ENCODE results near the gene MLH1.

Gene MLH1

DNA sequence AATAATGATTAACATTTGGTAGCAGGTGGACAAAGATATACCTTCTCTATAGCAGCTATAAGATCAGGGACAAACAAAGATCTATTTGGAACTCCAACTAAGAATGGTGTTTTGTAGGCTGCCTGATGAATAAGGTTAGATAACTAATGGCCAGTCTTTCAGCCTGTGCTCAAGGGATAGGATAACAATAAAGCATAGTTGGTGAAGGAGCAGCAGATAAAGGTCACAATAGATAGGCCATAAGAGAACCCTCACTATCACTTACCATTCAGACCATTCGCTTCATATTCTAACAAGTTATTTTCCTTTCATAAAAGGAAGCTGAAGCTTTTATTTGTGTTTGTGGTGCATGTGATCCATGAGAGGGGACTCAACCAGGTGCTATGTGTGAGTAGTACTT, 20.2 kb upstream of the MLH1 start:
- Histone ChIP-seq H3K27me3 (ENCODE audit: control insufficient read depth, insufficient read depth, low read length, poor library complexity, severe bottlenecking) (no peaks in the 10 kb centered on the region), H3K9me3 (ENCODE audit: control insufficient read depth, low read length) (no peaks in the 10 kb centered on the region), H3K36me3 (ENCODE audit: control insufficient read depth, insufficient read depth, low read length) (no peaks in the 10 kb centered on the region), H3K4me1 (ENCODE audit: control insufficient read depth, insufficient read depth, low read length) (peaks cover 13% of the 10 kb centered on the region), H3K4me3 (ENCODE audit: insufficient read depth, low read depth, low read length) (no peak overlapping the region), H3K27ac (ENCODE audit: insufficient read depth, low read depth, low read length, poor library complexity, severe bottlenecking) (no peak overlapping the region)
- 100% methylated on average over 1 of the region's 1 CpG; no CpG with 5 or more reads in 1 of the 2 experiments for WGBS, 2 experiments

DNA sequence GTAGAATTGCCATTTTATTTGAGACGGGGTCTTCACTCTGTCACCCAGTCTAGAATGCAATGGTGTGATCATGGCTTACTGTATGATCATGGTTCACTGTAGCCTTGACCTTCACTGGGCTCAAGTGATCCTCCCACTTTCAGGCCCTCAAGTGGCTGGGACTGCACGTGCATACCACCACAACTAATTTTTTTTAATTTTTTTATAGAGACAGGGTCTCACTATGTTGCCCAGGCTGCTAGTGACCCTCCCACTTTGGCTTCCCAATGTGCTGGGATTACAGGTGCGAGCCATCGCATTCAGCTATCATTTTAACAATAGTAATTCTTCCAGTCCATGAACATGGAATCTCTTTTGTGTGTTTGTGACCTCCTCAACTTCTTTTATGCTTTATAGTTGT, 12.3 kb upstream of the MLH1 start:
- H3K27me3 ChIP-seq (ENCODE audit: control insufficient read depth, insufficient read depth, low read length, poor library complexity, severe bottlenecking), result no peaks in the 10 kb centered on the region
- no peaks in the 10 kb centered on the region for H3K4me1 ChIP-seq (ENCODE audit: control insufficient read depth, insufficient read depth, low read length)
- H3K27ac ChIP-seq (ENCODE audit: insufficient read depth, low read depth, low read length, poor library complexity, severe bottlenecking), result no peak overlapping the region
- H3K9me3 ChIP-seq (ENCODE audit: control insufficient read depth, low read length), result no peaks in the 10 kb centered on the region
- H3K36me3 ChIP-seq (ENCODE audit: control insufficient read depth, insufficient read depth, low read length), result peaks cover 12% of the 10 kb centered on the region
- no peak overlapping the region for H3K4me3 ChIP-seq (ENCODE audit: insufficient read depth, low read depth, low read length)
- 91 to 93% methylated on average over 4 of the region's 4 CpGs for WGBS, 2 experiments

DNA sequence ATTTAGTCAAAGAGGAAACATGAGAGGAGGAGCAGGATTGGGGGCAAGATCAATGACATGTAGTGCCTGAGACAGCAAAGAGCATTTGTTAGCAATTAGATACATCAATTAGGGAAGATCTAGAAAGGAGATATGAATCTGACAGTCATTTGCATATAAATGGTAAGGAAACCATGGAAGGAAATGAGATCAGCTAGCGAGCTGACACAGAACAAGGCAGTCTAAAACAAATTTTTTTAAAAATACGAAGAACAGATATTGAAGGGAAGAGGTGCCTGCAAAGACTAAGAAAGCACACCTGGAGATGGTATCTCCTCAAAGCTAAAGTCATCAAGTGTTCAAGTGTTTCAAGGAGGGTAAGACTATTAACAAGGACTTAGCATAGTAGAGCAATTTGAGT, 5.0 kb upstream of the MLH1 start:
- H3K36me3 ChIP-seq (ENCODE audit: control insufficient read depth, insufficient read depth, low read length), result peaks cover 16% of the 10 kb centered on the region
- peaks cover 26% of the 10 kb centered on the region for H3K4me1 ChIP-seq (ENCODE audit: control insufficient read depth, insufficient read depth, low read length)
- H3K27me3 ChIP-seq (ENCODE audit: control insufficient read depth, insufficient read depth, low read length, poor library complexity, severe bottlenecking), result no peaks in the 10 kb centered on the region
- H3K4me3 ChIP-seq (ENCODE audit: insufficient read depth, low read depth, low read length), result no peak overlapping the region
- H3K9me3 ChIP-seq (ENCODE audit: control insufficient read depth, low read length), result no peaks in the 10 kb centered on the region
- 91 to 95% methylated on average over 2 of the region's 2 CpGs for WGBS, 2 experiments
- no peak overlapping the region for H3K27ac ChIP-seq (ENCODE audit: insufficient read depth, low read depth, low read length, poor library complexity, severe bottlenecking)

DNA sequence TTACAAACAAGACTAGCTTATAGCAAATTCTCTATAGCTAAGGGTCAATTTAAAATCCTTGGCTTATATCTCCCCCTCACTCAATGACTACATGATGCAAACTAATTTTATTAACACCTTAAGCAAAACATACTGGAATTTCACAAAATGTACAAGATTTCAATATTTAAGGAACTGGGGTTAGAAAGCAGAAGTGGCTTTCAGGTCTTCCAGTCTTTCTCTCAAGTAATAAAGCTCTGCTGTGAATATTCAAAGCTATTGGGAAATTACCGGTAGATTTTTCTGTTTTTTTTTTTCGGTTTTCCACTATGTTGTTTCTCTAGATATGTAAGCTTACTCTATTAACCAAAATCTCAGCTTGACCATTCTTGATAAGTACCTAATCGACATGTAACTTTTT, 4.3 kb upstream of the MLH1 start:
- Histone ChIP-seq H3K36me3 (ENCODE audit: control insufficient read depth, insufficient read depth, low read length) (peaks cover 11% of the 10 kb centered on the region), H3K4me1 (ENCODE audit: control insufficient read depth, insufficient read depth, low read length) (peaks cover 26% of the 10 kb centered on the region), H3K9me3 (ENCODE audit: control insufficient read depth, low read length) (no peaks in the 10 kb centered on the region), H3K27me3 (ENCODE audit: control insufficient read depth, insufficient read depth, low read length, poor library complexity, severe bottlenecking) (no peaks in the 10 kb centered on the region), H3K27ac (ENCODE audit: insufficient read depth, low read depth, low read length, poor library complexity, severe bottlenecking) (no peak overlapping the region), H3K4me3 (ENCODE audit: insufficient read depth, low read depth, low read length) (peak overlapping the region; percentile 13)
- 92 to 94% methylated on average over 2 to 3 of the region's 3 CpGs for WGBS, 2 experiments

DNA sequence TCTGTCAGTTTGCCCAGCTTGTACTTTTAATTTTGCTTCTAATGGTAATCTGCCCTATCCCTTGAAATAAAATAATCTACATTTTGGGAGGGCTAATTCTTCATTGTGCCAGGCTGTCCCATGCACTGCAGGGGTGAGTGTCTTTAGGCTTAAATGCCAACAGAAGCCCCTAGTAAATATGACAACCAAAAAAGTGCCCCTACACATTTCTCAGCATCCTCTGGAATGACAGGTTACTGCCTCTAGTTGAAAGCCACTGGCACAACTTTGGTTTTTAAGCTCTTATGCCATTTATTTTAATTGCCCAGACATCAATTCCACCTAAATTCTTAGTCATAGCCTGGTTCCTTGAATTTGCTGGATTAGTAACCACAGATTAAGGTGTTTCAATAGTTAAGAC, 3.8 kb upstream of the MLH1 start:
- Histone ChIP-seq H3K4me1 (ENCODE audit: control insufficient read depth, insufficient read depth, low read length) (peaks cover 26% of the 10 kb centered on the region), H3K36me3 (ENCODE audit: control insufficient read depth, insufficient read depth, low read length) (peaks cover 11% of the 10 kb centered on the region), H3K27ac (ENCODE audit: insufficient read depth, low read depth, low read length, poor library complexity, severe bottlenecking) (no peak overlapping the region), H3K27me3 (ENCODE audit: control insufficient read depth, insufficient read depth, low read length, poor library complexity, severe bottlenecking) (no peaks in the 10 kb centered on the region), H3K9me3 (ENCODE audit: control insufficient read depth, low read length) (no peaks in the 10 kb centered on the region), H3K4me3 (ENCODE audit: insufficient read depth, low read depth, low read length) (peak overlapping the region; percentile 13)

DNA sequence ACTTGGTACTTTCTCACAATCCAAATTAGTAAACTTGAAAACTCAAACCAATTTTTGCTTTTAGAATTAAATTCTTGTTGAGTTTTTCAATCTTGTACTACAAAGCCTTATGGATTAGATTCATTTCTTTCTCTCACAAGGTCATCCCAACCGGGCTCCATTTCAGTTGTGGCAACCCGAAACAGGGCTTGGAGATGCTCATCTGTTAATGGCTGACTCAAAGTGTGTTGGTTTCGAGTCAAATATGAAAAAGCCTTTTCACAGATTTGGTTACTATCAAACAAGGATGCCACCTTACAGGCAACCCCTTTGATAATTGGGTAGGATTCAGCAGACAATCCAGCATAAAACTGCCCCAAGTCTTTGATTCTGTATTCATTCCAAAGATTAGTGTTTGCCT, 2.2 kb upstream of the MLH1 start:
- H3K9me3 ChIP-seq (ENCODE audit: control insufficient read depth, low read length), result no peaks in the 10 kb centered on the region
- 73 to 85% methylated on average over 3 of the region's 3 CpGs for WGBS, 2 experiments
- H3K27me3 ChIP-seq (ENCODE audit: control insufficient read depth, insufficient read depth, low read length, poor library complexity, severe bottlenecking), result no peaks in the 10 kb centered on the region
- H3K4me1 ChIP-seq (ENCODE audit: control insufficient read depth, insufficient read depth, low read length), result peaks cover 26% of the 10 kb centered on the region
- peak overlapping the region; percentile 96 for H3K4me3 ChIP-seq (ENCODE audit: insufficient read depth, low read depth, low read length)
- H3K27ac ChIP-seq (ENCODE audit: insufficient read depth, low read depth, low read length, poor library complexity, severe bottlenecking), result no peak overlapping the region
- H3K36me3 ChIP-seq (ENCODE audit: control insufficient read depth, insufficient read depth, low read length), result peaks cover 5% of the 10 kb centered on the region

DNA sequence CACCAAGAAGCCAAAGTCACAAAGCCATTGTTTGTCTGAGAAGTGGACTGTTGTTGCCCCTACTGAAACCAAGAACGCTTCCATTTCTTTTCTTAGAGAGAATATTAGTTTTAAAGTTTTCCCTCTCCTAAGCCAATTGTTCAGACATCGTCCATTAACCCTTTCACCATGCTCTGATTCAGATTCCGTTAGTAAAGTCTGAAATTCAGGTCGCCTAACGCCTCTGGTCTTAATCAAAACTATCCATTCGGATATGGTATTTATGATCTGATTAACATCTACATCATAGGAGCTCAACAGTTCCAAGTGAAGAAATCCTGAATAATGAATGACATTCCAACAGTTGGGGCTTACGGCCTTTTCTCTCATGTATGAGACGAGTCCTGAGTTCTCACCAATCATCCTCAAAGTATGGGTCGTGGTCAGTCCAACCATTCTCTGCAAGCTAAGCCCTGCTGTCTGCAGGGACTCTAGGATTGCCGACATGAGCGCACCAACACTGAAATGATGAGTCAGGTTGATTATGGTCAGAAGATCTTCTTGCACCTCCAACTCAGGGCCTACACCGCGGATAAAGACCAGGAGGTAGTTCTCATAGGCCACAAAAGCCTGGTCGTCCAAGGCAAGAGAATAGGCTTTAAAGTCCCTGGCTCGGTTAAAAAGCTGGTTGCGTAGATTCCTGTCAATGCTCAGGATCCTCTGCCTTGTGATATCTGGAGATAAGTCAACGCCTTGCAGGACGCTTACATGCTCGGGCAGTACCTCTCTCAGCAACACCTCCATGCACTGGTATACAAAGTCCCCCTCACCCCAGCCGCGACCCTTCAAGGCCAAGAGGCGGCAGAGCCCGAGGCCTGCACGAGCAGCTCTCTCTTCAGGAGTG, 1.2 kb upstream of the MLH1 start:
- H3K4me3 ChIP-seq (ENCODE audit: insufficient read depth, low read depth, low read length), result peak overlapping the region; percentile 96
- no peaks in the 10 kb centered on the region for H3K27me3 ChIP-seq (ENCODE audit: control insufficient read depth, insufficient read depth, low read length, poor library complexity, severe bottlenecking)
- peaks cover 26% of the 10 kb centered on the region for H3K4me1 ChIP-seq (ENCODE audit: control insufficient read depth, insufficient read depth, low read length)
- 5 to 8% methylated on average over 24 of the region's 24 CpGs for WGBS, 2 experiments
- H3K9me3 ChIP-seq (ENCODE audit: control insufficient read depth, low read length), result no peaks in the 10 kb centered on the region
- H3K36me3 ChIP-seq (ENCODE audit: control insufficient read depth, insufficient read depth, low read length), result peaks cover under 1% of the 10 kb centered on the region
- H3K27ac ChIP-seq (ENCODE audit: insufficient read depth, low read depth, low read length, poor library complexity, severe bottlenecking), result peak overlapping the region; percentile 98

DNA sequence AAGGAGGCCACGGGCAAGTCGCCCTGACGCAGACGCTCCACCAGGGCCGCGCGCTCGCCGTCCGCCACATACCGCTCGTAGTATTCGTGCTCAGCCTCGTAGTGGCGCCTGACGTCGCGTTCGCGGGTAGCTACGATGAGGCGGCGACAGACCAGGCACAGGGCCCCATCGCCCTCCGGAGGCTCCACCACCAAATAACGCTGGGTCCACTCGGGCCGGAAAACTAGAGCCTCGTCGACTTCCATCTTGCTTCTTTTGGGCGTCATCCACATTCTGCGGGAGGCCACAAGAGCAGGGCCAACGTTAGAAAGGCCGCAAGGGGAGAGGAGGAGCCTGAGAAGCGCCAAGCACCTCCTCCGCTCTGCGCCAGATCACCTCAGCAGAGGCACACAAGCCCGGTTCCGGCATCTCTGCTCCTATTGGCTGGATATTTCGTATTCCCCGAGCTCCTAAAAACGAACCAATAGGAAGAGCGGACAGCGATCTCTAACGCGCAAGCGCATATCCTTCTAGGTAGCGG, 452 bp upstream of the MLH1 start, which contains the start of gene EPM2AIP1:
TSS of gene EPM2AIP1 (minus strand) at position 326 of the 520 bp plus-strand sequence. CDS start at position 272, 54 bp downstream.
- peak within 1 kb of the TSS; percentile 96 for H3K4me3 ChIP-seq (ENCODE audit: insufficient read depth, low read depth, low read length)
- 0% methylated on average over 48 of the region's 48 CpGs for WGBS, 2 experiments
- no peaks in the 10 kb centered on the region for H3K9me3 ChIP-seq (ENCODE audit: control insufficient read depth, low read length)
- peak within 1 kb of the TSS; percentile 98 for H3K27ac ChIP-seq (ENCODE audit: insufficient read depth, low read depth, low read length, poor library complexity, severe bottlenecking)
- peaks cover 5% of the 10 kb centered on the region for H3K36me3 ChIP-seq (ENCODE audit: control insufficient read depth, insufficient read depth, low read length)
- H3K4me1 ChIP-seq (ENCODE audit: control insufficient read depth, insufficient read depth, low read length), result peaks cover 26% of the 10 kb centered on the region
- H3K27me3 ChIP-seq (ENCODE audit: control insufficient read depth, insufficient read depth, low read length, poor library complexity, severe bottlenecking), result no peaks in the 10 kb centered on the region

DNA sequence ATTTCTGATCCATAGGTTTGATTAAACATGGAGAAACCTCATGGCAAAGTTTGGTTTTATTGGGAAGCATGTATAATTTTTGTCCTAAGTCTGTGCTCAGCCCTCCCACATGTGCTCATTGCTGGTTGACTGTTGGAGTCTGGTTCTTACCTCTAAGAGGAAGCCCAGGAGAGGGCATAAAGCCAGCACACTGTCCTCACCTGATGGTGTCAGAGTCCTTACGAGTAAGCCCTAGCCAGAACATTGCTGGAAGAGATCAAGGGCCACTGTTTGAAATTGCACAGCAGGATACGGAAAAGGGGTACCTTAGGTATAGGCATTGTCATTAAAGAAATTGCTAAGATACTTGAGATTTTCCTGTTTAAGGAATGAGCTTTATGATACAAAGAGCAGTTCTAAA, 21.3 kb downstream of the MLH1 start:
- Histone ChIP-seq H3K36me3 (ENCODE audit: control insufficient read depth, insufficient read depth, low read length) (peaks cover 53% of the 10 kb centered on the region), H3K4me1 (ENCODE audit: control insufficient read depth, insufficient read depth, low read length) (no peaks in the 10 kb centered on the region), H3K4me3 (ENCODE audit: insufficient read depth, low read depth, low read length) (no peak overlapping the region), H3K27ac (ENCODE audit: insufficient read depth, low read depth, low read length, poor library complexity, severe bottlenecking) (no peak overlapping the region), H3K9me3 (ENCODE audit: control insufficient read depth, low read length) (no peaks in the 10 kb centered on the region), H3K27me3 (ENCODE audit: control insufficient read depth, insufficient read depth, low read length, poor library complexity, severe bottlenecking) (no peaks in the 10 kb centered on the region)
- WGBS, 2 experiments, result 92 to 97% methylated on average over 2 of the region's 2 CpGs

DNA sequence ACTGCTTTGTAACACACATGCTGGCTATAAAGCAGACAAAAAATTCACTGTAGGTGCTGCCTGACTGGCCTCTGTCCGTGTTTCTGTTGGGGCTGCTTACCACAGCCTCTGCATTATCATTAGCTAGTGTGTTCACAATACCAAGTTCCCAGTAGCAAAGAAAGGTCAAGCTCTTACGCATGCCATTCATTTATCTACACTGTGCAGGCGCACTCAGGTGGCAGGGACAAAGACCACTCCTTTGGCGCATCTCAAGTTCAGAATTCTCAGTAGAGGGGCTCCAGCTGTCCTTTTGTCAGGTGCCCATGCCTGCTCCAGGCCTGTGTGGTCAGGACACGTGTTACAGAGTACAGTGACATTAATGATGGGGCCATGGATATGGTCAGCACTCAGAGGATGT, 22.3 kb downstream of the MLH1 start:
- H3K4me3 ChIP-seq (ENCODE audit: insufficient read depth, low read depth, low read length), result no peak overlapping the region
- H3K9me3 ChIP-seq (ENCODE audit: control insufficient read depth, low read length), result no peaks in the 10 kb centered on the region
- WGBS, 2 experiments, result 94% methylated on average over 5 of the region's 5 CpGs
- peaks cover 60% of the 10 kb centered on the region for H3K36me3 ChIP-seq (ENCODE audit: control insufficient read depth, insufficient read depth, low read length)
- no peaks in the 10 kb centered on the region for H3K27me3 ChIP-seq (ENCODE audit: control insufficient read depth, insufficient read depth, low read length, poor library complexity, severe bottlenecking)
- H3K4me1 ChIP-seq (ENCODE audit: control insufficient read depth, insufficient read depth, low read length), result no peaks in the 10 kb centered on the region
- H3K27ac ChIP-seq (ENCODE audit: insufficient read depth, low read depth, low read length, poor library complexity, severe bottlenecking), result no peak overlapping the region
